ENCODE results near the gene PLEKHH1. TPM values are rescaled to one million over a fixed set of nuclear protein-coding genes. Genes with fewer than 3 reads are reported as not detected.
A peak's percentile ranks its signal among the peaks of the same experiment; 100 is the strongest.

Gene PLEKHH1
- total RNA-seq, 1 donor from 2014 or later = 3.3 TPM

DNA sequence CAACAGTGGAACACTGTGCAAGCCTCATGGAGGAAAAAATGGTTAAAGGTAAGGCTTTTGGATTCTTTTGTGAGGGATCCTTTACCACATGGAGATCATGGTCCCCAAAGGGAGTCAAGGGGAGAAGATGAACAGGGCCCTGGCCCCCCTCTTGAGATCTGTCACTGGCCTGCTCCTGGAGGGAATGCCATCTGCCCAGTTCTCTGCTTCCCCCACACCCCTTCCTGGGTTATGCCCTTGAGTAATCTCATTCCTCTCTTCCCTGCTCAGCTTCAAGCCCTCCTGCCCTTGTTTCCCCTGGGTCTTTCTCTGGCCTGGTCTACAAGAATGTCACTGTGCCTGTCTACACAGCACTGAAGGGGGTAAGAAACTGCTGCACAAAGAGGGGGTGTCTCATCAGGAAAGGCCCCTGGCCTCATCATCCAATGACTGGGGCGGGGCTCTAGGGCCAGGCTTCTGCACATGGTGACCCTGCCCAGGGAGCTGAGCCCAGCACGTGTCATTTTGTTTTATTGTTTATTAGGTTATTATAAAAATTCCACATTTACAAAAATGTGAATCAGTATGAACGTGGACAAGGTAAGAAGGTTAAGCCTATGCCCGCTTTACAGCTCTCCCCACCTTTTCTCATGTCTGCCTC lies 36.7 kb downstream of the PLEKHH1 start:
- no peak overlapping the region for H3K9ac ChIP-seq (ENCODE audit: low read length)
- Mint-ChIP-seq H3K4me1 (ENCODE audit: low read depth, unreplicated experiment) (peaks cover 9% of the 10 kb centered on the region), H3K27ac (ENCODE audit: unreplicated experiment) (no peak overlapping the region), H3K4me3 (ENCODE audit: unreplicated experiment) (no peak overlapping the region), H3K36me3 (ENCODE audit: low read depth, unreplicated experiment) (peaks cover 2% of the 10 kb centered on the region), H3K27me3 (ENCODE audit: low read depth, unreplicated experiment) (no peaks in the 10 kb centered on the region), H3K9me3 (ENCODE audit: unreplicated experiment) (peaks cover 3% of the 10 kb centered on the region)
- no peaks in the 10 kb centered on the region for H3K4me1 ChIP-seq (ENCODE audit: insufficient read depth, low read length)
- H3K79me2 ChIP-seq (ENCODE audit: insufficient read depth, low read length) = no peaks in the 10 kb centered on the region
- no peaks in the 10 kb centered on the region for H3K9me3 ChIP-seq (ENCODE audit: insufficient read depth, low read depth, low read length)
- no peak overlapping the region for H3K27ac ChIP-seq (ENCODE audit: low read depth, low read length)
- H2AFZ ChIP-seq (ENCODE audit: low read depth, low read length) = no peak overlapping the region
- no peak overlapping the region for H3K4me3 ChIP-seq (ENCODE audit: insufficient read depth, low read depth, low read length)
- no peaks in the 10 kb centered on the region for H3K27me3 ChIP-seq (ENCODE audit: insufficient read depth, low read length)
- DNase-seq (ENCODE audit: low read depth) (no peak), FAIRE-seq (no peak)
- TF ChIP-seq, protein P1, sequence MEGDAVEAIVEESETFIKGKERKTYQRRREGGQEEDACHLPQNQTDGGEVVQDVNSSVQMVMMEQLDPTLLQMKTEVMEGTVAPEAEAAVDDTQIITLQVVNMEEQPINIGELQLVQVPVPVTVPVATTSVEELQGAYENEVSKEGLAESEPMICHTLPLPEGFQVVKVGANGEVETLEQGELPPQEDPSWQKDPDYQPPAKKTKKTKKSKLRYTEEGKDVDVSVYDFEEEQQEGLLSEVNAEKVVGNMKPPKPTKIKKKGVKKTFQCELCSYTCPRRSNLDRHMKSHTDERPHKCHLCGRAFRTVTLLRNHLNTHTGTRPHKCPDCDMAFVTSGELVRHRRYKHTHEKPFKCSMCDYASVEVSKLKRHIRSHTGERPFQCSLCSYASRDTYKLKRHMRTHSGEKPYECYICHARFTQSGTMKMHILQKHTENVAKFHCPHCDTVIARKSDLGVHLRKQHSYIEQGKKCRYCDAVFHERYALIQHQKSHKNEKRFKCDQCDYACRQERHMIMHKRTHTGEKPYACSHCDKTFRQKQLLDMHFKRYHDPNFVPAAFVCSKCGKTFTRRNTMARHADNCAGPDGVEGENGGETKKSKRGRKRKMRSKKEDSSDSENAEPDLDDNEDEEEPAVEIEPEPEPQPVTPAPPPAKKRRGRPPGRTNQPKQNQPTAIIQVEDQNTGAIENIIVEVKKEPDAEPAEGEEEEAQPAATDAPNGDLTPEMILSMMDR (IDR thresholded peaks at IDR 0.05; ENCODE audit: insufficient read depth, low read depth, low read length) = no peak
- TF ChIP-seq EZH2 (IDR thresholded peaks at IDR 0.05; ENCODE audit: insufficient read depth, low read length) = no peak
- no peak overlapping the region for H3K4me2 ChIP-seq (ENCODE audit: low read length)
- H3K36me3 ChIP-seq (ENCODE audit: insufficient read depth, low read length) = no peaks in the 10 kb centered on the region
- H4K20me1 ChIP-seq (ENCODE audit: insufficient read depth, low read length) = no peaks in the 10 kb centered on the region

DNA sequence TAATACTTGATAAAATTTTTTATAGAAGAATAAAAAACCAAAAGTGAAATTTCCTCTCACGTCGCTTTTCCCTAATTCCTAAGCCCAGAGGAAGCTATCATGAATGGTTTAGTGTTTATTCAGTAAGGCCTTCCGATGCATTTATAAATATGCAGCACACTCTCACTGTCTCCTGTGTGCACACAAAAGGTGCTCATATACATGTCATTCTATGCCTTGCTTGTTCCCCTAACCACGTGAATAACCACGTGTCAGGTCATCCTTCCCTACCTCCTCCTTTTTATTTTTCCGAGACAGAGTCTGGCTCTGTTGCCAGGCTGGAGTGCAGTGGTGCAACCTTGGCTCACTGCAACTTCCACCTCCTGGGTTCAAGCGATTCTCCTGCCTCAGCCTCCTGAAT lies 37.4 kb downstream of the PLEKHH1 start:
- Histone ChIP-seq H3K9ac (ENCODE audit: low read length) (no peak overlapping the region), H3K4me3 (ENCODE audit: insufficient read depth, low read depth, low read length) (no peak overlapping the region), H3K4me2 (ENCODE audit: low read length) (no peak overlapping the region), H3K79me2 (ENCODE audit: insufficient read depth, low read length) (no peaks in the 10 kb centered on the region), H3K36me3 (ENCODE audit: insufficient read depth, low read length) (no peaks in the 10 kb centered on the region), H3K27me3 (ENCODE audit: insufficient read depth, low read length) (no peaks in the 10 kb centered on the region), H3K4me1 (ENCODE audit: insufficient read depth, low read length) (no peaks in the 10 kb centered on the region), H2AFZ (ENCODE audit: low read depth, low read length) (no peak overlapping the region), H4K20me1 (ENCODE audit: insufficient read depth, low read length) (no peaks in the 10 kb centered on the region), H3K9me3 (ENCODE audit: insufficient read depth, low read depth, low read length) (no peaks in the 10 kb centered on the region), H3K27ac (ENCODE audit: low read depth, low read length) (no peak overlapping the region)
- peaks cover 5% of the 10 kb centered on the region for H3K36me3 Mint-ChIP-seq (ENCODE audit: low read depth, unreplicated experiment)
- FAIRE-seq = no peak
- peaks cover 3% of the 10 kb centered on the region for H3K9me3 Mint-ChIP-seq (ENCODE audit: unreplicated experiment)
- no peak overlapping the region for H3K4me3 Mint-ChIP-seq (ENCODE audit: unreplicated experiment)
- no peaks in the 10 kb centered on the region for H3K27me3 Mint-ChIP-seq (ENCODE audit: low read depth, unreplicated experiment)
- no peak overlapping the region for H3K27ac Mint-ChIP-seq (ENCODE audit: unreplicated experiment)
- DNase-seq (ENCODE audit: low read depth) = no peak
- H3K4me1 Mint-ChIP-seq (ENCODE audit: low read depth, unreplicated experiment) = peaks cover 9% of the 10 kb centered on the region
- no peak for TF ChIP-seq EZH2 (IDR thresholded peaks at IDR 0.05; ENCODE audit: insufficient read depth, low read length)
- TF ChIP-seq, protein P1 (IDR thresholded peaks at IDR 0.05; ENCODE audit: insufficient read depth, low read depth, low read length) = no peak

DNA sequence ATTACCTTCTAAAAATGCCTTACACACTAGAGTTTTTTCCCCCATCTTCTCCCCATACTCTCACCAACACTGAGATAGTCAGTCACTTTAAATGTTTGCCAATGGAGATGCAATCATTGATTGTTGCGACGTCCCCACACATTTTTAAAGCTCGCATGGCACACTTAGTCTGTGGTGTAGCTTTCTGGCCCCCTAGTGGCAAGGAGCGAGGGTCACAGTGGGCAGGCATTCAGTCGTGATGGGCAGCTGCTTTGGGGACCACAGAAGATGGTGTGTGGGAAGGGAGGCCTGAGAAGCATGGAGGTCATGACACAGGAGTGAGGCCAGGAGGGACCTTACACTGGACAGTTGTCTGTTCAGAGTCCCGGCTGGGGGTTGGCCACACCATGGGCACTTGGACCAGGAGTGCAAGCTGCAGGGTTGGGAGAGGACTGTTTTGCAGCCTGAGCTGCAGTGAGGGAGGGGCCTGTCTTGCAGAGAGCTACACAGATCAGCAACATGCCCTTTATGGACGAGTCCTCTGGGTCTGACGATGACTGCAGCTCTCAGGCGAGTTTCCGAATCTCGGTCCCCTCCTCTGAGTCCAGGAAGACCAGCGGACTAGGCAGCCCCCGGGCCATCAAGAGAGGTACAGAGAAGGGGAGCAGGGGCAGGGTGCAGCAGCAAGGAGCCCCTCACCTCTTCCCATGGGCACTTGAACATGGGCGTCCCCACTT lies 38.3 kb downstream of the PLEKHH1 start:
- peak; percentile 23 for DNase-seq (ENCODE audit: low read depth)
- Histone ChIP-seq H3K4me3 (ENCODE audit: insufficient read depth, low read depth, low read length) (no peak overlapping the region), H3K79me2 (ENCODE audit: insufficient read depth, low read length) (no peaks in the 10 kb centered on the region), H3K4me1 (ENCODE audit: insufficient read depth, low read length) (no peaks in the 10 kb centered on the region), H3K36me3 (ENCODE audit: insufficient read depth, low read length) (no peaks in the 10 kb centered on the region), H2AFZ (ENCODE audit: low read depth, low read length) (no peak overlapping the region), H3K4me2 (ENCODE audit: low read length) (no peak overlapping the region), H3K9ac (ENCODE audit: low read length) (no peak overlapping the region), H3K9me3 (ENCODE audit: insufficient read depth, low read depth, low read length) (no peaks in the 10 kb centered on the region), H4K20me1 (ENCODE audit: insufficient read depth, low read length) (no peaks in the 10 kb centered on the region), H3K27ac (ENCODE audit: low read depth, low read length) (no peak overlapping the region), H3K27me3 (ENCODE audit: insufficient read depth, low read length) (no peaks in the 10 kb centered on the region)
- Mint-ChIP-seq H3K4me3 (ENCODE audit: unreplicated experiment) (no peak overlapping the region), H3K9me3 (ENCODE audit: unreplicated experiment) (peaks cover 3% of the 10 kb centered on the region), H3K27ac (ENCODE audit: unreplicated experiment) (peak overlapping the region; percentile 22), H3K27me3 (ENCODE audit: low read depth, unreplicated experiment) (no peaks in the 10 kb centered on the region), H3K36me3 (ENCODE audit: low read depth, unreplicated experiment) (peaks cover 7% of the 10 kb centered on the region), H3K4me1 (ENCODE audit: low read depth, unreplicated experiment) (peaks cover 9% of the 10 kb centered on the region)
- TF ChIP-seq, protein P1 (IDR thresholded peaks at IDR 0.05; ENCODE audit: insufficient read depth, low read depth, low read length) = peak; percentile 82
- no peak for TF ChIP-seq EZH2 (IDR thresholded peaks at IDR 0.05; ENCODE audit: insufficient read depth, low read length)
- peak; percentile 17 for FAIRE-seq
